HG03565 (cell line): ENCODE measurements around the gene MORN4.
"Not testable (repeated sequence)": the region's sequence is repeated elsewhere in the genome, so short reads cannot be mapped to it uniquely, and the experiment has no call there.

Source experiments
- ATAC-seq: cut with Tn5 transposase; IDR thresholded peaks from one replicate; pipeline ENCODE4 v1.9.1; 2021; ENCODE audit warnings: mild to moderate bottlenecking, moderate library complexity; ENCODE audit not compliant: unreplicated experiment

MORN4 gene

GRCh38 chr10:97632949-97633884 lies at the start of gene MORN4:
TSS of gene MORN4 (minus strand) at chr10:97633500. CDS start at chr10:97619653, 13,847 bp downstream.
- peak; percentile 97 for ATAC-seq

DNA sequence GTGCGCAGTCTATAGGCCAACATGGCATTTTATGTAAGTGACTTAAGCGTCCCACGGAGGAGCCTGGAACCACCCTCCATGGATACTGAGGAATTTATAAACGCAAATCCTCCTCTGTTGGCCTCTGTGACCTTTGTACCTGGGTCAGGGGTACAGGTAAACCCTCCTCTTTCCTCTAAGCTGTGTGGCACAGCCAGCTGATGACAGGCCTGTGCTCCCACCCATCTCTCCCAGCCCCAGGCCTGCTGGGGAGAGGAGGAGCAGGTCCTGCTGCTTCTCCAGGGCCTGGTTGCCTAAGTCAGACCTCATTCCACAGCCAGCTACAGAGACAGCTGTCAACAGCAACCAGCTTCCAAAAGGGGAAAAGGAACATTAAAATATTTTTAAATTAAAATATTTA lies 48.7 kb upstream of the MORN4 start:
- no peak for ATAC-seq

DNA sequence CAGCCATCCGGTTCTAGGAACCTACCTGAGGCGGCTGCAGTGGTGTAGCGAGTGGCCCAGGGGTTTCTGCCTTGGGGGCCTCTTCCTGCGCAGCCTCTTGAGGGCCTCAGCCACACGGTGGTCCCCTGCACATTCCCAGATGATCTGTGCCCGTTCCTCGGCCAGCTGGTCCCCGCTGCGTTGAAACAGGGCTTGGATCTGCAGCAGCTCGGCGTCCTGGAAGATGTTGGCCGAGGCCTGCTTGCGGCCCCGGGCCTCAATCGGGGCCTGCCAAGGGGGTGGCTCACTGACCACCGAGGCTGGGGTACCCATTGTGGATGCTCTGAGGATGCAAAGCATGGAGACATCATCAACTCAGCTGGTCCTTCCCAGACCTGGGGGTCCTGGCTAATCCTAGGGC lies 46.3 kb upstream of the MORN4 start:
- no peak for ATAC-seq

DNA sequence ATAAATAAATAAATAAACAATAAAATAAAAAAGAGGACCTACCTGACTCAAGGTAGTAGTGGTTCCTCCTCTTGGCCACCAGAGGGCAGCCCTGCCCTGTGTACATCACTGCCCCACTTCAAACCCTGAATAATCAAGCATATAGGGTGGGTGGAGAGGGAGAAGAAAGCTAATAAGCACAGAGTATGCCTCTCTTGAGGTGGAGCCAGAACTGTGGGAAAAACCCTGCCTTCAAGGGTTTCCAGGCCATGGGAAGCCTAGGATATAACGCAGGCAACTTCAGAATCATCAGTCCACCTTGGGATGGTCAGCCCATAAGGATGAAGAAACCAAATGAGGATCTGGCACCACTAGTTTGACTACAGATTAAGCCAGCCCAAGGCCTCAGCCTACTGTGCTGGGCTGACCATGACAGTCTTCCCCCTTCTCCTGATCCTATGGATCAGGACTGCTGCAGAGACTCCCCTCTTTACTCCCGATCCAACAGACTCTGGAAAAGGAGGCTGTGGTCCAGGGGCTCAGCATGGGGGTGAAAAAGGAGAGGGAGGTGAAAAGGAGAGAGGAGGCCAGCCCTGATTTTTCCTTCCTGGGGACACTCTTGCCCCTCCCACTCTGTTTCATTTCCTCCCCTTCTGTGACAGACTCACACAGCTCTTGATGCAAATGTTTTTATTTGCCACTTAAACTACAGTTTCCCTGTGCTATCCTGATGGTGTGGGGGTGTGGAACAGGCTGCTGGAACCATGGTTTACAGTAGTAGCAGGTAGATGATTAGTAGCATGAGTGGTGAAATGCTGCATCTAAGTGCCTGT lies 43.7 kb upstream of the MORN4 start:
- ATAC-seq, result peak; percentile 46

DNA sequence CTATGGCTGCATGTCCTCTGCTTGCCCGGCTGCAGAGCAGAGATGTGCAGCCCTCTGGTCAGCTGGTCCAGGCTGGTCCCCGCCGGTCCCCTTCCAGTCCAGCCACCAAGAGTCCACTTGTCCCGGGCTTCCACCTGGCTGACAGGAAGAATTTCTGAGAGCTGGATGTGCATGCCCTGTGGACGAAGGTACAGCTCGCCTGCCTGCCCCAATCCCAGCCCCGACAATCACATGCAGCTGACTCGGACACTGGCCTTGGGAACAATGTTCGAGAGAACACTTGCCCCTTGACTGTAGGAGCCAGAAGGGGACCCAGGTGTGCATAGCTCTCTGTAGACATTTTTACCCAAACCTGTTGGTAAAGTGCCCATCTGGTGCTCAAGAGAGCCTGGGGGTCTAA lies 41.9 kb upstream of the MORN4 start:
- no peak for ATAC-seq

- ATAC-seq, result no peak
These were observed 40.6 kb upstream of the MORN4 start for GRCh38 chr10:97673736-97674525.

GRCh38 chr10:97669571-97669970 lies 36.3 kb upstream of the MORN4 start:
- no peak for ATAC-seq

DNA sequence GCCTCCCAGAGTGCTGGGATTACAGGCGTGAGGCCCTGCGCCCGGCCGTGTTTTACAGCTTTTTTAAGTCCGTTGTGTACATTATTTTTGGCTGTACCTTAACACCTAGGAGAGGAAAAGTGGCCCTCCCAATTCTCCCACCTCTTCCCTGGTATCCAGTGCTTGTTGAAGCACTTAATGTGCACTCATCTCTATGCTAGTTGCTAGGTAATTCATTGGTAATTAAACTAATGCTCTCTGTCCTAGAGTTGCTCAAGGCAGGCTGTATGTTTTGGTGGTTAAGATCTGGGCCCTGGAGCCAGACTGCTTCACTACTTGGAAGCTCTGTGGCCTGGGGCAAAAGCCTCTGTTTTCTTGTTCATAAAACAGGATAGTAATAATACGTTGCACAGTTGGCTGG lies 34.2 kb upstream of the MORN4 start:
- no peak for ATAC-seq

GRCh38 chr10:97666992-97667391 lies 33.7 kb upstream of the MORN4 start:
- ATAC-seq, result no peak

- no peak for ATAC-seq
These were observed 31.1 kb upstream of the MORN4 start for GRCh38 chr10:97664282-97664850.

DNA sequence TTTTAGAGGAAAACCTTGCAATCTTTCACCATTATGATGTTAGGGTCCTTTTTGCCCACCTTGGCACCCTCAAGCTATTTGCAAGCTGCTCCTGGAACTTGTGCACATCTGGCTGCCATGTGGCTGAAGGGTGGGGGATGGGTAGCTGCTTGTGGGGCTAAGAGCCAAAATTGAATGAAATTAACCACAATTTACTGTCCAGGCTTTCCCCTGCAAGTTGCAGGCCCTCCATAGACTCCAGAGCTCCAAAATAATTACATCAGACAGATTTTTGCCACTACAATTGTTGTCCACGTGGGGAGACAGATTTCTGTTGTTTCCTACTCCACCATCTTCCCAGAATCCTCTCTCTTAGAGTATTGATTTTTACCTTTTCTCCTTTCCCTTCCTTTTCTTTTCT lies 26.3 kb upstream of the MORN4 start:
- no peak for ATAC-seq

DNA sequence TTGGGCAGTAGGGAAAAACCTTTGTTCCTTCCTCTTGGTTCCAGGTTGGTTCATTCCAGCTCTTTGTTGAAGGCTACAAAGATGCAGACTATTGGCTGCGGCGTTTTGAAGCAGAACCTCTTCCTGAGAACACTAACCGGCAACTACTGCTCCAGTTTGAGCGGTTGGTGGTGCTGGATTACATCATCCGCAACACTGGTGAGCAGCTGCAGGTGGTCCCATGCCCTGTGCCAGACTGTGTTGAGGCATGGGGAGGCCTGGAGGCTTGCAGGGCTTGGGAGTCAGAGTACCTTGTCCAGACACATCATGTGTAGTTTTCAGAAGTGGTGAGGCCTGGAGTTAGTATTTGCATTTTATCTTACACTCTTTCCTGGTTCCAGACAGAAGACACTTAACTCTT lies 23.5 kb upstream of the MORN4 start:
- ATAC-seq, result no peak

DNA sequence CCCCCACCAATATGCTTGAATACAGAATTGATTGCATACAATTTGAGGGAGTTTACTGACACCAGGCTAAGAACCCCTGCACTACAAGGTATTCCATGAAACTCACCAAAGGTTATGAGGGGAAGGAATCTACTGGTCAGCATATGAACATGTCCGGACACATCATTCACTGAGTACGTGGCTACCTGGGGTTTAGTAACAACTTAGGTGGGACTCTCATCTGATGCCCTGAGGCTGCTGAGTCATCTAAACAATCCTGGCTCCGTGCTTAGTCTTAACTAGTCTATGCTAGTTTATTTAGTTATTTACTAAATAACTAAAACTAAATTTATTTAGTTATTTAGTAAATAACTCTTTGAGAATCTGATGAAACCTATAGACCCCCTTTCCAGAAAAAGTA lies 18.5 kb upstream of the MORN4 start:
- no peak for ATAC-seq

- ATAC-seq, result no peak
These were observed 17.4 kb upstream of the MORN4 start for GRCh38 chr10:97650726-97651125.

DNA sequence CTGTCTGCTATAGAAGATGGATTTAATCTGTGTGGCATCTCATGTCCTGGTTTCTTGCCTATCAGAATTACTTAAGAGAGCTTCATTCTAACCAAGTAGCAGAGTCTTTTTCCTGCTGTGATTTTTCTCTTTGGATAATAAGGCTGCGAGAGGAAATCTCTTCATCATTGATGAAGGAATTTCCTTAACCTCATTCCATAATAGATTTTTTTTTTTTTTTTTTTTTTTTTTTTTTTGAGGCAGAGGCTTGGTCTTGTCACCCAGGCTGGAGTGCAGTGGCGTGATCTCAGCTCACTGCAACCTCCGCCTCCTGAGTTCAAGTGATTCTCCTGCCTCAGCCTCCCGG lies 16.1 kb upstream of the MORN4 start:
- not testable (repeated sequence) for ATAC-seq

DNA sequence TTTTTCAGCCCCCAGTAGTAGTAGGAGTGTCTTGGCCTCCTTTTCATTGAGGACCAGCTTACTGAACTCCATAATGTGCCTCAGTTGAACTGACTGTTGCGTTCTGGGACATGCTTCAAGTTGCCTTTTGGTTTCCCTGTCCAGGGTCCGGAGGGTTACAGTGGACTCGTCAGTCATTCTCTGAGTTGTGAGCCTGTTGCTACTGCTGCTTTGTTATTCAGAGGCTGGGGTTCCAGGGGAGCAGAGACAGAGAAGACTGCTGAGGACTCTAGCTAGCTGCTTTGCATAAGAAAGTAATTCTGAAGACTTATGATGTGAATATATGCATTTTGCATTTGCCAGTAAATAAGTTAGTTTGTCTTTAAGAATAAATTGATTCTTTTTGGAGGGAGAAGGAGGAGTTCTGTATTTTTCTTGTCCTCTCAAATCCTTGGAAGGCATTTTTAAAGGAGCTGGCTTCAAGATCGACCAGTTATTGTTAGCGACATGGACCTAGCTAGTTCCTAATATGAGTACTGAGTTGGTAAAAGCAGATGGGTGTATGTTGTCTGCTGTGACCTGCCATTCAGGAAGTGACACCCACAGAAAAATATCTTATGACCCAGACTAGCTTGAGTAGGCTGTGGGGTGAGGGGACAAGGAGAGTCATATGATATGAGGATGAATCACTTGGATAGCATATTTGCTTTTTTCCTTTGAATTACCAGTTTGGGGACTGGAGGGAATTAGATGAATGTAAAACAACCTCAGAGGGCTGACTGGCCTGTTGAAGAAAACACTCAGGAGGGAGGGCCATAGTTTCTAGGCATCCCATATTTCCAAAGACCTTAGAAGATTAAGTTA lies 15.5 kb upstream of the MORN4 start:
- peak; percentile 92 for ATAC-seq

GRCh38 chr10:97647556-97647955 lies 14.3 kb upstream of the MORN4 start:
- no peak for ATAC-seq

DNA sequence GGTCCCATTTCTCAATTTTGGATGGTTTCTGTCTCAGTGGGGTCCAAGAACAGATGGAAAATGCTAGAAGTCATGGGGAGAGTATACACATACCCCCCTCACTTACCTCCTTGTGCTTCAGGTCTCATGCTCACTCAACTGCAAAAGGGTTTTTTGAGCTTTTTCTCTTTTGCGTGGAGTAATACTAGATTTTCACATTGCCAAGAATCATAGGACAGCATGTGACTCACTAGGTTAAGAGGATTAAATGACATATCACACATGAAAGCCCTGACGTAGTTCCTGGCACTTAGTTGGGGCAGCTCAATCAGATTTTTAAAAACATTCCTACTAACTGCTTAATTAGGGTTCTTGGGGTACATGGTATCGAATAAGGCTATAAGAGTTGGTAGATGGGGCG lies 11.6 kb upstream of the MORN4 start:
- ATAC-seq, result no peak

- ATAC-seq, result no peak
These were observed 10.2 kb upstream of the MORN4 start for GRCh38 chr10:97643441-97643985.
